ENCODE measurements around the gene ADGRA3. TPM values are rescaled to one million over a fixed set of nuclear protein-coding genes. Genes with fewer than 3 reads are reported as not detected.

ADGRA3 gene
- total and polyA plus RNA-seq, 8 donors = 13.4 to 27.4 (median 17.6) TPM

- TF ChIP-seq CTCF (IDR thresholded peaks at IDR 0.05) = peak in 3 of 4 donors; percentile 10 to 41 (median 39)
- 84% methylated on average over 1 of the region's 1 CpG for WGBS, 2 donors
- intact Hi-C loops (cut with DNase I) = loop anchor here in 1 of 3 donors (10.0 kb wide), 1 partner anchor 204 kb away; no protein-coding TSS in a partner anchor
- H3K9me3 ChIP-seq = no peaks in the 10 kb centered on the region
- no peak for ATAC-seq
- no peak for DNase-seq
- no peaks in the 10 kb centered on the region for H3K36me3 ChIP-seq
- no peak overlapping the region for H3K4me3 ChIP-seq
- H3K27ac ChIP-seq = no peak overlapping the region
- no peaks in the 10 kb centered on the region for H3K4me1 ChIP-seq
- FAIRE-seq = peak; percentile 98
- H3K27me3 ChIP-seq = no peaks in the 10 kb centered on the region
Measured at GRCh38 chr4:22410645-22411247, 105.1 kb downstream of the ADGRA3 start.

DNA sequence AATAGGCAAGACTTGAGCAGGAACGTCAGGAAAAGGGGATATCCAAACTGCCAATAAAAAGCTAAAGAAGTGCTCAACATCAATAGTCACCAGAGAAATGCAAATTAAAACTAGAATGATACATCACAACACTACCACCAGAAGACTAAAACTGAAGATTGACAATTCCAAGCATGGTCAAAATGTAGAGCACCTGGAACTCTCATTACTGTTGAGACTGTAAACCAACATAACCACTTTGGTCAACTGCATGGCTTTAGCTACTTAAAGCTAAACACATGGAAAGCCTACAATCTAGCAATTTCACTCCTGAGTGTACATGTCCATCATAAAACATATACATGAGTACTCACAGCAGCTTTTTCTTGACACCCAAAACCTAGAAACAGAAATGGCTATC is 107.4 kb downstream of the ADGRA3 start:
- Histone ChIP-seq H3K4me3 (no peak overlapping the region), H3K36me3 (no peaks in the 10 kb centered on the region), H3K27ac (no peak overlapping the region), H3K27me3 (no peaks in the 10 kb centered on the region), H3K4me1 (no peaks in the 10 kb centered on the region), H3K9me3 (no peaks in the 10 kb centered on the region)
- ATAC-seq (no peak), FAIRE-seq (no peak), DNase-seq (no peak)
- no peak for TF ChIP-seq CTCF (IDR thresholded peaks at IDR 0.05)
- intact Hi-C loops (cut with DNase I) = loop anchor here in 2 of 3 donors (5.0 to 10.0 kb wide), 2 partner anchors 196 to 279 kb away; no protein-coding TSS in a partner anchor
- 81% methylated on average over 1 of the region's 1 CpG for WGBS, 2 donors

DNA sequence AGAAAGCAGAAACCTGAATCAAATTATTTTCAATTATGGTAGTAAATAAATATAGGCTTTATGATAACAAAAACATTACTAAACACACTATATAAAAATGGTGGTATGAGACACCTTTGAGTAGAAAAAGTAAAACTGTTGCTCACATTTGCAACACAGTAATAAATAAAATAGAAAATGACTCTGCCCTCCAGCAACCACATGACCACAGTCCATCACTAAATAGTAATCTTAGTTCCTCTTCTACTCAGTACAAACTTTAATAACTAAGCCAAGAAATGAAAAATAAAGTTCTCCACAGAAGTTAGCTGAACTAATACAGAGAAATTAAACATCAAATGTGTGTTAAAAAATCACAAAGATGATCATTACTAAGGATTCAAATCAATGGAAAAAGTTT is 108.5 kb downstream of the ADGRA3 start:
- DNase-seq (no peak), ATAC-seq (no peak), FAIRE-seq (no peak)
- TF ChIP-seq CTCF (IDR thresholded peaks at IDR 0.05) = no peak
- Histone ChIP-seq H3K4me3 (no peak overlapping the region), H3K4me1 (no peaks in the 10 kb centered on the region), H3K36me3 (no peaks in the 10 kb centered on the region), H3K27ac (no peak overlapping the region), H3K27me3 (no peaks in the 10 kb centered on the region), H3K9me3 (no peaks in the 10 kb centered on the region)
- intact Hi-C loops (cut with DNase I) = loop anchor here in 2 of 3 donors (5.0 to 10.0 kb wide), 2 partner anchors 197 to 280 kb away; no protein-coding TSS in a partner anchor

DNA sequence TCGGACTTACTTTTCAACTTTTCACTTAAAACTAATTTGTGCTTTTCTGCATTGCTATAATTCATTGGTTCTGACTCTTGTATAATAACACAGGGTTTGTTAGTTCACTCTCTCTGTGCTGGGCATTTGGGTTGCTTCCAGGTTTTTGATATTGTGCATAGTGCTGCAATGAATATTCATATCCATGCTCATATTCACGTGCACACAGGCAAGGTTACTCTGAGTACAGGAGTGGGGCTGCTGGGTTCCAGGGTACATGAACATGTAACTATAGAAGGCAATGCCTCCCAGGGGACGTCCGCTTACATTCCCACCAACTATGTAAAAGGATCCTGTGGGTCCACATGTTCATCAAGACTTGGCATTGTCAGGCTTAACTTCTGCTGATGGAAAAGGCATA is 117.2 kb downstream of the ADGRA3 start:
- Histone ChIP-seq H3K4me3 (no peak overlapping the region), H3K36me3 (peaks cover 0 to 17% (median 0%) of the 10 kb centered on the region in 3 donors), H3K4me1 (no peaks in the 10 kb centered on the region), H3K27me3 (no peaks in the 10 kb centered on the region), H3K9me3 (no peaks in the 10 kb centered on the region), H3K27ac (no peak overlapping the region)
- DNase-seq (no peak), ATAC-seq (no peak), FAIRE-seq (no peak)
- intact Hi-C loops (cut with DNase I) = no loop called here
- 83 to 91% methylated on average over 4 of the region's 4 CpGs for WGBS, 2 donors
- no peak for TF ChIP-seq CTCF (IDR thresholded peaks at IDR 0.05)

DNA sequence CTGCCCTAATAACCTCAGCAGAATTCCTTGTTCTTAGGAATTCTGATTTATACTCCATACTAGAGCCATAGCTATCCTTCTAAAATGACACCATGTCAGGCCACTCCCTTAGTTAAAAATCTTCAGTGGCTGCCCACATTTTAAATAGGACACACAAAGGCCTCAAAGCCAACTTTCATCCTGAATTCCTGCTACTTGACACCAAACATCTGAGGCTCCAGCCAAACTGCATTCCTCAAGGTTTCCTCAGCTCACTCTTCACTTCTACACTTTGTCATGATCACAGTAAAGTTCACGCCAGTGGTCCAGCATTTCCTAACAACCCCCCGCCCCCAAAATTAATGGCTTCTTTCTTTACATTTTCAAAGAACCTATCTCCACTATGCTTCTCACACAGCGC is 124.3 kb downstream of the ADGRA3 start:
- no peak for FAIRE-seq
- TF ChIP-seq CTCF (IDR thresholded peaks at IDR 0.05) = no peak
- H3K9me3 ChIP-seq = no peaks in the 10 kb centered on the region

More for the DNA sequence above, 124.3 kb downstream of the ADGRA3 start:
- Histone ChIP-seq H3K27ac (no peak overlapping the region), H3K4me3 (no peak overlapping the region), H3K27me3 (no peaks in the 10 kb centered on the region), H3K36me3 (no peaks in the 10 kb centered on the region), H3K4me1 (no peaks in the 10 kb centered on the region)
- DNase-seq = no peak
- ATAC-seq = no peak
- WGBS, 2 donors = 88 to 91% methylated on average over 3 of the region's 3 CpGs
- intact Hi-C loops (cut with DNase I) = no loop called here

Measured in pancreas (tissue), 10 donors.